ENCODE results near the gene UNC5A. TPM values are rescaled to one million over a fixed set of nuclear protein-coding genes. Genes with fewer than 3 reads are reported as not detected.

UNC5A gene
- total and polyA plus RNA-seq, 7 donors, result 0.03 to 0.25 (median 0.10) TPM; not detected in 4

GRCh38 chr5:176817369-176817840 lies 7.0 kb downstream of the UNC5A start:
- WGBS, 3 donors, result 3% methylated on average over 21 to 42 of the region's 42 CpGs
- Histone ChIP-seq H3K27ac (no peak overlapping the region), H3K4me1 (no peaks in the 10 kb centered on the region), H3K9me3 (no peaks in the 10 kb centered on the region), H3K4me3 (peak overlapping the region; percentile 46), H3K36me3 (ENCODE audit: insufficient read depth in 1 of 2, low read depth in 1 of 2) (no peaks in the 10 kb centered on the region), H3K27me3 (ENCODE audit: insufficient read depth in 3 of 3, low read length in 2 of 3) (peaks cover 0 to 79% (median 29%) of the 10 kb centered on the region in 3 donors)
- ATAC-seq (no peak), DNase-seq (no peak)
- intact Hi-C loops (cut with DNase I), result no loop called here
- no peak for TF ChIP-seq CTCF (IDR thresholded peaks at IDR 0.05)

DNA sequence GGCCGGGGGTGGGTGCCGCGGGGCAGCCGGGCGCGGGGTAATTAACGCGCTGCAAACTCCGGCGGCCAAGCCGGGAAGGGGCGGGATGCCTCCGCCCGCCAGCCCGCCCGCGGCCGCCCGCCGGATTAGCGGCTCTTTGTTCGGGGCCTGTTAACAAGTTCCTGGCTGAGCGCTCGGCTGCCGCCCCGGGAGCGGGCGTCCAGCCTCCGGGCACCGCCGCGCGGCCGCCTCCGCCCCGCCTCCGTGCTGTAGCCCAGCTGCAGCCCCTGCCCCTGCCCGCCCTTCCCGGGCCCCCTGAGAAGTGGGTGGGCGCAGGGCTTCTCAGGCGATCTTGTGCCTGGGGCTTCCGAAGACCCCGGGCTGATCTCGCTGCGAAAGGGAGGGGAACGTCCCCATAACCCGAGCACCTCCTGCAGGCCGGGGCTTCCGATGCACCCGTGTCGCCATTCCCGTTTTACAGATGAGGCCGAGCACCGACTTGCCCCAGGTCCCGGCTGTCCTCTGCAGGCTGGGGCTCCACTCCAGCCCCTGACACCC lies 7.5 kb downstream of the UNC5A start:
- no peak for ATAC-seq
- no peak for DNase-seq
- peak; percentile 9 for TF ChIP-seq CTCF (IDR thresholded peaks at IDR 0.05)
- Histone ChIP-seq H3K9me3 (no peaks in the 10 kb centered on the region), H3K27ac (no peak overlapping the region), H3K4me3 (peak overlapping the region; percentile 46), H3K36me3 (ENCODE audit: insufficient read depth in 1 of 2, low read depth in 1 of 2) (no peaks in the 10 kb centered on the region), H3K27me3 (ENCODE audit: insufficient read depth in 3 of 3, low read length in 2 of 3) (peaks cover 0 to 79% (median 25%) of the 10 kb centered on the region in 3 donors), H3K4me1 (no peaks in the 10 kb centered on the region)
- WGBS, 3 donors, result 1% methylated on average over 38 to 55 of the region's 55 CpGs
- intact Hi-C loops (cut with DNase I), result no loop called here

DNA sequence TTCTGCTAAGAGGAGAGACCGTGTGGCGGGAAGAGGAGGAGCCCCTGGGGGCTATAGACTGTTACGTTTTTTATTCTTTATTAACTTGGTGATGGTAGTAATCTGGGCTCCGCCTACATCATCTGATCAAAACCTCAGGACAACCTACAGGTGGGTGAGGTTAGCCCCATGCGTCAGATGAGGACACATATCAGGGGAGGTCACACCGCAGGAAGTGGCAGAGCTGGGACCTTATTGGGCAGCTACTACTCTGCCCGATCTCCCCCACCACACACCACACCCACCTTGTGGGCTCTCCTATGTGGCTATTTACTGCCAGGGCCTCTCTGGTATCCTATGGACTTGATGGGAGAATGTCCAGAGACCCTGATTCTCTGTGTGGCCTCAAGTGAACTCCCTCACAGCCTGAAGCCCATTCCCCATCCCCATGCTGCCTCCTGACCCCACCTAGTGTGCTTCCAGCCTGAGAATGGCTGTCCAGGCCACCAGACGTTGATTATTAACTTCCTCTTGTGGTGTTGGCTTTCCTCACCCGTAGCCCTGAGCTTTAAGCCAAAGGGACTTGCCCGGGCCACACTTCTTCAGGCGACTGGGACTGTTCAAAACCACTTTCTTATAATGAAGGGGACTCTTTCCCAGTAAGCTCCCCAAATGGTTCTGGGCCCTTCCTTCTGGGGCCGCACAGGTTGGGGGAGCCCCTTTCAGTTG lies 8.2 kb downstream of the UNC5A start:
- WGBS, 3 donors, result 46 to 52% (median 48%) methylated on average over 12 of the region's 12 CpGs
- H3K27ac ChIP-seq, result no peak overlapping the region
- intact Hi-C loops (cut with DNase I), result no loop called here
- no peaks in the 10 kb centered on the region for H3K4me1 ChIP-seq
- peak overlapping the region; percentile 46 for H3K4me3 ChIP-seq
- H3K36me3 ChIP-seq (ENCODE audit: insufficient read depth in 1 of 2, low read depth in 1 of 2), result no peaks in the 10 kb centered on the region
- no peaks in the 10 kb centered on the region for H3K9me3 ChIP-seq
- no peak for ATAC-seq
- no peak for DNase-seq
- no peak for TF ChIP-seq CTCF (IDR thresholded peaks at IDR 0.05)
- H3K27me3 ChIP-seq (ENCODE audit: insufficient read depth in 3 of 3, low read length in 2 of 3), result peaks cover 0 to 75% (median 20%) of the 10 kb centered on the region in 3 donors

DNA sequence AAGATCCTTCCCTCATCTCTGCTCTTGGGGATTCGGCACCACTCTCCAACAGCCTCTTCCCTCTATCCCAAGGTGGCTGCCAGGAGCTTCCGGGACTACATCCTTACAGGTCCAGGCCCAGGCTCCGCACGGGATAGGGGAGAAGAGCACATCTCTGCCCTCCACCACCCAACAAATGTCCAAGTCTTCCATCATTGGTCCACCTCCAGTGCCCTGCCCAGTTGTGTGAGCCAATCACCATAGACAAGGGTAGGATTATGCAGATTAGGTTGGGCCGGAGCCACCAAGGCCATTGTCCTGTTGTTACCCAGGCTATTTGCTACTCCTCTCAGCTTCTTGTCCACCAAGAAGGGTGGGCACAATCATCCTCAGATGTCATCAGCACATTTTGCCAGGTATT lies 9.1 kb downstream of the UNC5A start:
- 70 to 84% (median 75%) methylated on average over 5 of the region's 5 CpGs for WGBS, 3 donors
- intact Hi-C loops (cut with DNase I), result no loop called here
- Histone ChIP-seq H3K36me3 (ENCODE audit: insufficient read depth in 1 of 2, low read depth in 1 of 2) (no peaks in the 10 kb centered on the region), H3K27ac (no peak overlapping the region), H3K27me3 (ENCODE audit: insufficient read depth in 3 of 3, low read length in 2 of 3) (peaks cover 0 to 78% (median 23%) of the 10 kb centered on the region in 3 donors), H3K9me3 (no peaks in the 10 kb centered on the region), H3K4me3 (no peak overlapping the region), H3K4me1 (no peaks in the 10 kb centered on the region)
- ATAC-seq (no peak), DNase-seq (no peak)
- no peak for TF ChIP-seq CTCF (IDR thresholded peaks at IDR 0.05)
